ENCODE data around the gene CAPN5. TPM values are rescaled to one million over a fixed set of nuclear protein-coding genes. Genes with fewer than 3 reads are reported as not detected.

Gene CAPN5
- total and polyA plus RNA-seq, 2 donors from 2014 or later = 20.0 to 36.0 TPM

DNA sequence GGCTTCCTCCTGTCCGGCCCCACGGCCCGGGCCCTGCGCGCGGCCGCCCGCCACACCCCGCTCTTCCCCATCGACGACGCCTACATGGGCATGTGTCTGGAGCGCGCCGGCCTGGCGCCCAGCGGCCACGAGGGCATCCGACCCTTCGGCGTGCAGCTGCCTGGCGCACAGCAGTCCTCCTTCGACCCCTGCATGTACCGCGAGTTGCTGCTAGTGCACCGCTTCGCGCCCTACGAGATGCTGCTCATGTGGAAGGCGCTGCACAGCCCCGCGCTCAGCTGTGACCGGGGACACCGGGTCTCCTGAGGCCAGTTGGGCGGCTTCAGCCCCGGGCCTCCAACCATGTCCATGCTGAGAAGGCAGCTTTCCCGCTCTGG is 26.4 kb upstream of the CAPN5 start:
- Histone ChIP-seq H3K27ac (ENCODE audit: low read depth in 2 of 2, low read length in 2 of 2) (no peak overlapping the region), H3K9ac (ENCODE audit: low read length in 3 of 3) (no peak overlapping the region), H3K4me1 (ENCODE audit: control insufficient read depth in 2 of 3, insufficient read depth in 2 of 3, low read depth in 1 of 3, low read length in 3 of 3) (peaks cover 0 to 7% (median 0%) of the 10 kb centered on the region in 3 donors), H3K36me3 (ENCODE audit: control insufficient read depth in 2 of 3, insufficient read depth in 3 of 3, low read length in 3 of 3) (no peaks in the 10 kb centered on the region), H3K4me3 (ENCODE audit: low read length in 3 of 3) (no peak overlapping the region), H3K27me3 (ENCODE audit: control insufficient read depth, insufficient read depth, low read length) (no peaks in the 10 kb centered on the region), H3K9me3 (ENCODE audit: control insufficient read depth in 2 of 3, insufficient read depth in 1 of 3, low read length in 3 of 3) (no peaks in the 10 kb centered on the region)
- DNase-seq (no peak), FAIRE-seq (no peak)
- intact Hi-C loops (cut with DNase I) = no loop called here
- TF ChIP-seq, protein P1, sequence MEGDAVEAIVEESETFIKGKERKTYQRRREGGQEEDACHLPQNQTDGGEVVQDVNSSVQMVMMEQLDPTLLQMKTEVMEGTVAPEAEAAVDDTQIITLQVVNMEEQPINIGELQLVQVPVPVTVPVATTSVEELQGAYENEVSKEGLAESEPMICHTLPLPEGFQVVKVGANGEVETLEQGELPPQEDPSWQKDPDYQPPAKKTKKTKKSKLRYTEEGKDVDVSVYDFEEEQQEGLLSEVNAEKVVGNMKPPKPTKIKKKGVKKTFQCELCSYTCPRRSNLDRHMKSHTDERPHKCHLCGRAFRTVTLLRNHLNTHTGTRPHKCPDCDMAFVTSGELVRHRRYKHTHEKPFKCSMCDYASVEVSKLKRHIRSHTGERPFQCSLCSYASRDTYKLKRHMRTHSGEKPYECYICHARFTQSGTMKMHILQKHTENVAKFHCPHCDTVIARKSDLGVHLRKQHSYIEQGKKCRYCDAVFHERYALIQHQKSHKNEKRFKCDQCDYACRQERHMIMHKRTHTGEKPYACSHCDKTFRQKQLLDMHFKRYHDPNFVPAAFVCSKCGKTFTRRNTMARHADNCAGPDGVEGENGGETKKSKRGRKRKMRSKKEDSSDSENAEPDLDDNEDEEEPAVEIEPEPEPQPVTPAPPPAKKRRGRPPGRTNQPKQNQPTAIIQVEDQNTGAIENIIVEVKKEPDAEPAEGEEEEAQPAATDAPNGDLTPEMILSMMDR (IDR thresholded peaks at IDR 0.05; ENCODE audit: borderline replicate concordance, extremely low read depth, insufficient read depth) = no peak

DNA sequence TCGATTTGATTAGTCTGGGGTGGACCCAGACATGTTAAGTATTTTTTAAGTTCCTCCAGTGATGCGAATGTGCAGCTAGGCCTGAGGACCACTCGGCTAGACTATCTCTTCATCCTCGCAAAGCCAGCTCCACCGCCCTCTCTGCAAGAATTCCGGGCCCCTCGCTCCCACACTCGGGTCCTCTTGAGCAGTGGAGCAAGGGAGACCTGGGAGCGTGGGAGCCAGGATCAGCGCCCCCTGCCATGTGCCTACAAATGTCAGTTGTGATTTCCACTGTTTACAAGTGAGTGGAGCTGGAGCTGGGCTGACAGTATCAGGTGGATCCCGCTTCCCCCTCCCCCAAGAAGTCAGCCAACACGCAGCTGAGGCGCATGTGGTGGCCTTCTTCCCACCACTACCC is 25.9 kb upstream of the CAPN5 start:
- intact Hi-C loops (cut with DNase I) = no loop called here
- DNase-seq = no peak
- FAIRE-seq = no peak
- TF ChIP-seq, protein P1 (IDR thresholded peaks at IDR 0.05; ENCODE audit: borderline replicate concordance, extremely low read depth, insufficient read depth) = no peak
- no peak overlapping the region for H3K9ac ChIP-seq (ENCODE audit: low read length in 3 of 3)
- H3K9me3 ChIP-seq (ENCODE audit: control insufficient read depth in 2 of 3, insufficient read depth in 1 of 3, low read length in 3 of 3) = no peaks in the 10 kb centered on the region
- H3K36me3 ChIP-seq (ENCODE audit: control insufficient read depth in 2 of 3, insufficient read depth in 3 of 3, low read length in 3 of 3) = no peaks in the 10 kb centered on the region
- H3K4me1 ChIP-seq (ENCODE audit: control insufficient read depth in 2 of 3, insufficient read depth in 2 of 3, low read depth in 1 of 3, low read length in 3 of 3) = peaks cover 0 to 7% (median 0%) of the 10 kb centered on the region in 3 donors
- no peak overlapping the region for H3K4me3 ChIP-seq (ENCODE audit: low read length in 3 of 3)
- no peaks in the 10 kb centered on the region for H3K27me3 ChIP-seq (ENCODE audit: control insufficient read depth, insufficient read depth, low read length)
- H3K27ac ChIP-seq (ENCODE audit: low read depth in 2 of 2, low read length in 2 of 2) = no peak overlapping the region

DNA sequence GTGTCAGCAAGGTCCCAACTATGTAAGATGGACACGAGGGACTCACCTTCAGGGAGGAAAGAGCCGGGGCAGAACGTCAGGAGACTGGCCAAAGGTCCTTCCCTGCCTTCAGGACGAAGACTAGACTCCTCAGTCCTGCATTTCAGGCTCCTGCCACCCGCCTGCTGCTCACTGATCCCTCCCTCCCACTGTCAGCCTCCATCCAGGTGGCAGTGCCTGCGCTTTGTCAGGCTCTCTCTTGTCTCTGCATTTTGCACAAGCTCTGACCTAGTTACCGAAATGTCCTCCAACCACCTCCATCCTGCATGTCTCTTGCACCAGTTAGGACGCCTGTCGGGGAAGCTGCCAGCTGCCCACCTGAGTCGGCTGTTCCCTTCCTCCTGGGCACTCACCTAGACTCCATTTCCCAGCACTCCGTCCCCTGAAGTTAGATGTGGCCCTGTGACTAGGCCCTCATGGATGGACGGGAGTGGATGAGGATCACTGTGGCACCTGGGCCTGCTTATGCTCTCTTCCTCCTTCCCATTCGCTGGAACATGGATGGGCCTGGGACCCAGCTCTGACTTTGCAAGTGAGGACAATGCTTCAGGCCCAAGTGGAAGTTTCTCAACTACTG is 24.6 kb upstream of the CAPN5 start:
- Histone ChIP-seq H3K4me1 (ENCODE audit: control insufficient read depth in 2 of 3, insufficient read depth in 2 of 3, low read depth in 1 of 3, low read length in 3 of 3) (peaks cover 0 to 7% (median 0%) of the 10 kb centered on the region in 3 donors), H3K27me3 (ENCODE audit: control insufficient read depth, insufficient read depth, low read length) (no peaks in the 10 kb centered on the region), H3K4me3 (ENCODE audit: low read length in 3 of 3) (no peak overlapping the region), H3K27ac (ENCODE audit: low read depth in 2 of 2, low read length in 2 of 2) (no peak overlapping the region), H3K9me3 (ENCODE audit: control insufficient read depth in 2 of 3, insufficient read depth in 1 of 3, low read length in 3 of 3) (no peaks in the 10 kb centered on the region), H3K9ac (ENCODE audit: low read length in 3 of 3) (no peak overlapping the region), H3K36me3 (ENCODE audit: control insufficient read depth in 2 of 3, insufficient read depth in 3 of 3, low read length in 3 of 3) (no peaks in the 10 kb centered on the region)
- FAIRE-seq = no peak
- TF ChIP-seq, protein P1 (IDR thresholded peaks at IDR 0.05; ENCODE audit: borderline replicate concordance, extremely low read depth, insufficient read depth) = no peak
- no peak for DNase-seq
- intact Hi-C loops (cut with DNase I) = no loop called here

DNA sequence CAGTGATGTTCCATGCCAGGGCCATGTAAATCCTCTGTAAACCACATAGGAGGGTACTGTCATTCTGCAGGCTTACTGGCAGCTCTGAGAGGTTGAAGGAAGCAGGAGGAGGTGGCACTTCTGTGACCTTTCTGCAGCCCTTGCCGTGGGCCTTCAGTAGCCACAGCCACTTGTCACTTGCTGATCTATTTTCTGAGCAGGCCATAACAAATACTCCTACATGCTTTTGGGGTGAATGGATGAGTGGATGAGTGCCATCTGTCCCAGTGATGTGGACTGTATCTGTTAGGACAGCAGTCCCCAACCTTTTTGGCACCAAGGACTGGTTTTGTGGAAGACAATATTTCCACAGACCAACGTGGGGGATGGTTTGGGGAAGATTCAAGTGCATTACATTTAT is 22.4 kb upstream of the CAPN5 start:
- DNase-seq (no peak), FAIRE-seq (no peak)
- Histone ChIP-seq H3K9me3 (ENCODE audit: control insufficient read depth in 2 of 3, insufficient read depth in 1 of 3, low read length in 3 of 3) (no peaks in the 10 kb centered on the region), H3K27ac (ENCODE audit: low read depth in 2 of 2, low read length in 2 of 2) (no peak overlapping the region), H3K9ac (ENCODE audit: low read length in 3 of 3) (no peak overlapping the region), H3K4me3 (ENCODE audit: low read length in 3 of 3) (no peak overlapping the region), H3K4me1 (ENCODE audit: control insufficient read depth in 2 of 3, insufficient read depth in 2 of 3, low read depth in 1 of 3, low read length in 3 of 3) (peaks cover 0 to 6% (median 0%) of the 10 kb centered on the region in 3 donors), H3K27me3 (ENCODE audit: control insufficient read depth, insufficient read depth, low read length) (no peaks in the 10 kb centered on the region), H3K36me3 (ENCODE audit: control insufficient read depth in 2 of 3, insufficient read depth in 3 of 3, low read length in 3 of 3) (no peaks in the 10 kb centered on the region)
- intact Hi-C loops (cut with DNase I) = no loop called here
- TF ChIP-seq, protein P1 (IDR thresholded peaks at IDR 0.05; ENCODE audit: borderline replicate concordance, extremely low read depth, insufficient read depth) = no peak

Data from kidney (tissue), 14 donors.